GM18907 (cell line): ENCODE results near the gene CLDN4.
"Not testable (repeated sequence)": the region's sequence is repeated elsewhere in the genome, so short reads cannot be mapped to it uniquely, and the experiment has no call there.

ENCODE experiments used
- ATAC-seq: cut with Tn5 transposase; IDR thresholded peaks from one replicate; pipeline ENCODE4 v1.9.1; 2021; ENCODE audit warnings: mild to moderate bottlenecking, moderate library complexity; ENCODE audit not compliant: unreplicated experiment

The CLDN4 gene, protein sequence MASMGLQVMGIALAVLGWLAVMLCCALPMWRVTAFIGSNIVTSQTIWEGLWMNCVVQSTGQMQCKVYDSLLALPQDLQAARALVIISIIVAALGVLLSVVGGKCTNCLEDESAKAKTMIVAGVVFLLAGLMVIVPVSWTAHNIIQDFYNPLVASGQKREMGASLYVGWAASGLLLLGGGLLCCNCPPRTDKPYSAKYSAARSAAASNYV

DNA sequence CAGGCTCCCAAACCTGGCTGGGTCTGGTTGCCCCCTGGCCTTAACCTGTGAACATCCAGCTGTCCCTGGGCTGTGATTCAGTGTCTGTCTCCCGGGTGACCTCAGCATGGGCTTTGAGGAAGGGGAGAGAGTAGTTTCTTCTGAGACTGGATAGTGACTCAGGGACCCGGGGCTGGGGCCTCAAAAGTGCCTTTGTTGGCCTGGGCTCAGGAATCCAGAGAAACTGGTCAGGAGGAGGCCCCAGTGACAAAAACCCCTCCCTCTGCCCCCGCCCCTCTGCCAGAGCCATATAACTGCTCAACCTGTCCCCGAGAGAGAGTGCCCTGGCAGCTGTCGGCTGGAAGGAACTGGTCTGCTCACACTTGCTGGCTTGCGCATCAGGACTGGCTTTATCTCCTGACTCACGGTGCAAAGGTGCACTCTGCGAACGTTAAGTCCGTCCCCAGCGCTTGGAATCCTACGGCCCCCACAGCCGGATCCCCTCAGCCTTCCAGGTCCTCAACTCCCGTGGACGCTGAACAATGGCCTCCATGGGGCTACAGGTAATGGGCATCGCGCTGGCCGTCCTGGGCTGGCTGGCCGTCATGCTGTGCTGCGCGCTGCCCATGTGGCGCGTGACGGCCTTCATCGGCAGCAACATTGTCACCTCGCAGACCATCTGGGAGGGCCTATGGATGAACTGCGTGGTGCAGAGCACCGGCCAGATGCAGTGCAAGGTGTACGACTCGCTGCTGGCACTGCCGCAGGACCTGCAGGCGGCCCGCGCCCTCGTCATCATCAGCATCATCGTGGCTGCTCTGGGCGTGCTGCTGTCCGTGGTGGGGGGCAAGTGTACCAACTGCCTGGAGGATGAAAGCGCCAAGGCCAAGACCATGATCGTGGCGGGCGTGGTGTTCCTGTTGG, at the start of gene CLDN4:
Gene CLDN4 (plus strand): TSS at position 316 of the 903 bp plus-strand sequence. CDS start 206 bp downstream, at position 522.
- no peak for ATAC-seq

DNA sequence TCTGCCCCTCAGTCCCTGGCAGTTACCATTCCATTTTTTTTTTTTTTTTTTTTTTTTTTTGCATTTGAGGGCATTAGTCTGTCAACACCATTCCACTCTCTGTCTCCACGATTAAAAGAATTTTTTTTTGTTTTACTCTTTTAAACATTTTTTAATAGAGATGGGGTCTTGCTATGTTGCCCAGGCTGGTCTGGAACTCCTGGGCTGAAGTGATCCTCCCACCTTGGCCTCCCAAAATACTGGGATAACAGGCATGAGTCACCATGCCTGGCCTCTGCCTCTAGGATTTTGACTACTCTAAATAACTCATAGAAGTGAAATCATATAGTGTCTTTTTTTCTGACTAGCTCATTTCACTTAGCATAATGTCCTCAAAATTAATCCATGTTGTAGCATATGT, 44.2 kb upstream of the CLDN4 start:
- ATAC-seq, result no peak

DNA sequence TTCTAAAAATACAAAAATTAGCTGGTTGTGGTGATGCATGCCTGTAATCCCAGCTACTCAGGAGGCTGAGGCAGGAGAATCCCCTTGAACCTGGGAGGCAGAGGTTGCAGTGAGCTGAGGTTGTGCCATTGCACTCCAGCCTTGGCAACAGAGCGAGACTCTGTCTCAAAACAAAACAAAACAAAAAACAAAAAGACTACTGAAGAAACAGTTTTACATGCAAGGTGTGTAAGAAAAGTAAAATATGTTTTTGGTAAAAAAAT, 43.1 kb upstream of the CLDN4 start:
- ATAC-seq, result not testable (repeated sequence)

DNA sequence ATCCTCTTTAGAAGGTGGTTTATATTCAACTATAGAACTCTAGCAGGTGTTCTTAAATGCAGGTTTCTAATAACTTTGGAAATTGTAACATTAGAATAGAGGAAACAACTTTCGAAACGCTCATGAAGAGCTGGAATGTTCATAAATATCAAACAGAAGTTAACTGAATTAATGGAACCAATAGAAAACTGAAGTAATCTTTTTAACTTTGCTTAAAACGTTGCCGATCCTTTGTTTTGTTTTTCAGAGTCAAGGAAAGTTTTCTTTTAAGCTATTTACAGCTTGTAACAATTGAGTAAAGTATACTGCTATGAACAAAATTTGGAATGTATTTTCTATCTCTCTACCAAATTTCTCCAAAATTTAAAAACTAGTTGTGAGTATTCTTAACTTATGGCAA, 41.7 kb upstream of the CLDN4 start:
- no peak for ATAC-seq

DNA sequence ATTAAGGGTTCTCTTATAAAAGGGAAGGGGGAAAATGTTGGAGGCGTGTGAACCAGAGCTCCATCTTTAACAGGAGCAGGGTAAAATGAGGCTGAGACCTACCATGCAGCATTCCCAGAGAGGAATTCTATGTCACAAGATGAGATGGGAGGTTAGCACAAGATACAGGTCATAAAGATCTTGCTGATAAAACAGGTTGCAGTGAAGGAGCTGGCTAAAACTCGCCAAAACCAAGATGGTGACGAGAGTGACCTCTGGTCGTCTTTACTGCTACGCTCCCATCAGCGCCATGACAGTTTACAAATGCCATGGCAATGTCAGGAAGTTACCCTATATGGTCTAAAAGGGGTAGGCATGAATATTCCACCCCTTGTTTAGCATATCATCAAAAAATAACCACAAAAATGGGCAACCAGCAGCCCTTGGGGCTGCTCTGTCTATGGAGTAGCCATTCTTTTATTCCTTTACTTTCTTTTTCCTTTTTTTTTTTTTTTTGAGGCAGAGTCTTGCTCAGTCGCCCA, 39.6 kb upstream of the CLDN4 start:
- not testable (repeated sequence) for ATAC-seq

DNA sequence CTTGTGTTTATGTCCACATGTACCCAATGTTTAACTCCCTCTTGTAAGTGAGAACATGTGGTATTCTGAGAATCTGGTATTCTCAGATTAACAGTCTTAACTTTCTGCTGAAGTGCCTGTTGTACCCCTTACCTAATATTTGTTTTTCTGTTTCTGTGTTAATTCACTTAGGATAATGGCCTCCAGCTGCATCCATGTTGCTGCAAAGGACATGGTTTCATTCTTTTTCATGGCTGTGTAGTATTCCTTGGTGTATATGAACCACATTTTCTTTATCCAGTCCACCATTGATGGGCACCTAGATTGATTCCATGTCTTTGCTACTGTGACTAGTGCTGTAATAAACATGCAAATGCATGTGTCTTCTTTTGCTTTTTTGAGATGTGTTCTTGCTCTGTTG, 35.6 kb upstream of the CLDN4 start:
- not testable (repeated sequence) for ATAC-seq

DNA sequence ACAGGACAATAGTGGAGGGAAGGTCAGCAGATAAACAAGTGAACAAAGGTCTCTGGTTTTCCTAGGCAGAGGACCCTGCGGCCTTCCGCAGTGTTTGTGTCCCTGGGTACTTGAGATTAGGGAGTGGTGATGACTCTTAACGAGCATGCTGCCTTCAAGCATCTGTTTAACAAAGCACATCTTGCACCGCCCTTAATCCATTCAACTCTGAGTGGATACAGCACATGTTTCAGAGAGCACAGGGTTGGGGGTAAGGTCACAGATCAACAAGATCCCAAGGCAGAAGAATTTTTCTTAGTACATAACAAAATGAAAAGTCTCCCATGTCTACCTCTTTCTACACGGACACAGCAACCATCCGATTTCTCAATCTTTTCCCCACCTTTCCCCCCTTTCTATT, 34.1 kb upstream of the CLDN4 start:
- not testable (repeated sequence) for ATAC-seq

DNA sequence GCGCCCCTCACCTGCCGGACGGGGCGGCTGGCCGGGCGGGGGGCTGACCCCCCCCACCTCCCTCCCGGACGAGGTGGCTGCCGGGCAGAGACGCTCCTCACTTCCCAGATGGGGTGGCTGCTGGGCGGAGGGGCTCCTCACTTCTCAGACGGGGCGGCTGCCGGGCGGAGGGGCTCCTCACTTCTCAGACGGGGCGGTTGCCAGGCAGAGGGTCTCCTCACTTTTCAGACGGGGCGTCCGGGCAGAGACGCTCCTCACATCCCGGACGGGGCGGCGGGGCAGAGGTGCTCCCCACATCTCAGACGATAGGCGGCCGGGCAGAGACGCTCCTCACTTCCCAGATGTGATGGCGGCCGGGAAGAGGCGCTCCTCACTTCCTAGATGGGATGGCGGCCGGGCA, 33.6 kb upstream of the CLDN4 start:
- not testable (repeated sequence) for ATAC-seq

DNA sequence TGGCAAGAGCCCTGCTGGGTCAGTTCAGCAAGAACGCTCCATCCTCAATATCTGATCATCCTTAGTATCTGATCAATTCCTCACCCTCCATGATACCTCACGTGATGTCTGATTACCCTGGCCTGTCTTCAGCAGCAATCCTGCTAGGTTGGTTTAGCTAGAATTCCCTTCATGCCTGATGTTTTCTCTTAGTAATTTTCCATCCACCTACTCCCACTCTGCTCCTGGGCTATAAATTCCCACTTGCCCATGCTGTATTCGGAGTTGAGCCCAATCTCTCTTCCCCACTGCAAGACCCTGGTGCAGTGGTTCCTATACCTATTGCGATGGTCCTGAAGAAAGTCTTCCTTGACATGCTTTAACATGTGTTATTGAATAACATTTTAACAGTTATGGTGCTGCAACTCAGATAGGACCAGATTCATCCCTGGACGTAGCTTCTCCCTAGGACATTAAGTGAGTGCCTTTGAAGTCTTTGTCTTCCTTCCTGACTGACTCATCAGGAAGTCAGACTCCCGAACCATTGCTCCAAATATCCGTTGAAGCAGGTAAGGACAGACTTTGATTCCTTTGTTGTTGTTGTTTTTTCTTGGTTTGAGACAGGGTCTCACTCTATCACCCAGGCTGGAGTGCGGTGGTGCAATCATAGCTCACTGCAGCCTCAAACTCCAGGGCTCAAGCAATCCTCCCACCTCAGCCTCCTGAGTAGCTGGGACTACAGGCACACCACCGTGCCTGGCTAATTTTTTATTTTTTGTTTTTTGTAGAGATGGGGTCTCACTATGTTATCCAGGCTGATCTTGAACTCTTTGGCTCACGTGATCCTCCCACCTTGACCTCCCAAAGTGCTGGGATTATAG, 31.3 kb upstream of the CLDN4 start:
- no peak for ATAC-seq

DNA sequence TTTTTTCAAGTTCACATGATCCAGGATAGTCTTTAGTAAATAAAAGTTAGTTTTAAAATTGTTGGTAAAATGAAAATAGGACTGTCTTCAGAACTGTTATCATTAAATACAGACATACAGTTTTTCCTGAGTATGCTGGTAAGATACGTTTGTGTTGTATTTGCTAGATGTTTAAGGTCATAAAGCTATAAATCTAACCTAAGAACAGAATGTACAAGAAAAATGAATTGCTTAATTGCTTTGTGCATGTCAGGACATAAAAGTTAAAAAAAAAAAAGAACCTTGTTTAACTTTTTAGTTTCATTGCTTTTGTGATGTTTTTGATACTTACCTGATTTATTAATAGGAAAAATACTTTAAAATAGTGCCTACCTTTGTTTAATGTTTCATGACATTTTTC, 29.2 kb upstream of the CLDN4 start:
- no peak for ATAC-seq

DNA sequence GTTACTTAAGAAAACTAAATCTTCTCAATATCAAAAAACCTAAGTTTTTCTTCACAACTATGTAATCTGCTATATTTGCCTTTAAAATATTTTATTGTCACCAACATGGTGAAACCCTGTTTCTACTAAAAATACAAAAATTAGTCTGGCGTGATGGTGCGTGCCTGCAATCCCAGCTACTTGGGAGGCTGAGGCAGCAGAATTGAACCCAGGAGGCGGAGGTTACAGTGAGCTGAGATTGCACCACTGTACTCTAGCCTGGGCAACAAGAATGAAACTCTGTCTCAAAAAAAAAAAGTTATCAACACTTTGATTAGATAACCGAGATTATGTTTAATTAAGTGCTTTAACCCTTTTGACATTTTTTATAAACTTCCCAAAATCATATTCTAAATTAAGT, 28.3 kb upstream of the CLDN4 start:
- no peak for ATAC-seq

DNA sequence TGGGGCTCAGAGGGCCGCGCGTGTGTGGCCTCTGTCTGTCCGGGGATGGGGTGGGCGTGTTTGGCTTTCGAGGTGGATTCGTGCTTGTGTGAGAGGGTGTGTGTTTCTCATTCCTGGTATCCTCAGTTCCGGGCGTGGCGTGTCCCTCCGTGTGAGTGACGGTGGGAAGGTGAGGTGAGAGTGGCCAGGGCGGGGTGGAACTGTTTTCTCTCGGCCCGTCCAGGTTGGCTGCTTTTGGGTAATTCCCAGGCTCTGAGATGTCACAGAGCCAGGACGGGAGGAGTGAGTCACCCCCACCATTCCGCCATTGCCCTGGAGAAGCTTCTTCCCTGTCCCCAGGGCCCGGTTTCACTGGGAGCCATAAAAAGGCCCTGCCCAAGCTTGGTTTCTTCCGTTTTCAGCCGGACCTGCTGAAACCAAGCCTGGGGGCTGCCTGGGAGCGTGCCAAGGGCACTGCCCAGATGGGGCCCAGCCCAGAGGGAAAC, 21.3 kb upstream of the CLDN4 start:
- no peak for ATAC-seq

DNA sequence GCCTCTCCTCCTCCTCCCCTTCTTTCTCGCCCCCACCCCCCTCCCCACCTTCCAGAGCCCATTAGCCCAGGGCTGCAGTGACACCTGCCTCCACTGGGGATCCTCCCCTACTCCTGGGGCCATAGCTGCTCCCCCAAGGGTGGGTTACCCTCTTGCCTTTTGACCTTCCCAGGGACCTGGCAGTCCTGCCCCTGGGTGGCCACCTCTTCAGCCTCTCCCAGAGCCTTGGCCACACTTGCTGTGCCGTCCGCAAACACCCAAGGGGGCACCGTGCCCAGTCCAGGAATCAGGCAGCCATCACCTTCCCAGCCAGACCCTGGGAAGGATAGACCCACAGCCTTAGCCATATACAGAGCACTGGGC, 19.8 kb upstream of the CLDN4 start:
- ATAC-seq, result no peak

DNA sequence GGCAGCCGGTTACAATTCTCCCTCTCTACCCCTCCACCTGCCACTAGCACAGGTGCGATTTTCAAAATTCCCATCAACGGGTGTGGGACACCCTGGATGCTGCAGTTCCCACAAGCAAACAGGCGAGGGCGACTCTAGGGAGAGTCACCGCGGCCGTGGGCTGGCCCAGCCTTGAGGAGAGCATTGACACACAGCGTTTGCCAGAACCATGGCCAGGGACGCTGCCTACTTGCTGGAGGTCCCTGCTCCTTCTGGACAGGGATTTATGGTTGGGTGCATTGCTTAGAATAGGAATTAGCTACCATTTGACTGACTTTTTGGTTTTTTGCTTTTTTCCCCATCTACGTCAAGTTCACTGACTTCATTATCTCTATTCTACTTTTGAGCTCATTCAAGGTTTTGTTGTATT, 19.0 kb upstream of the CLDN4 start:
- ATAC-seq, result peak; percentile 57

DNA sequence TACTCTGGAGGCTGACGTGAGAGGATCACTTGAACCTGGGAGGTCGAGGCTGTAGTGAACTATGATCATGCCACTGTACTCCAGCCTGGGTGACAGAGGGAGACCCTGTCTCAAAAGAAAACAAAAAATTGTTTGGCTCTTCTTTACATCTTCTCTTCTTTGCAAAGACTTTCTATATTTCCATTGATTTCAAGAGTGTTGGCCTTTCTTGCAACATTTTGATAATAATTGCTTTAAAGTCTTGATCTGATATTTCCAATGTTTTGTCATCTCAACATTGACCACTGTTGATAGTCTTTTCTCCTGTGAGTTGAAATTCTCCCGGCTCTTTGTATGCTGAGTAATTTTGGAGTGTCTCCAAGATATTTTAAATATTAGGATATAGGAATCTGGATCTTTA, 17.8 kb upstream of the CLDN4 start:
- ATAC-seq, result no peak

DNA sequence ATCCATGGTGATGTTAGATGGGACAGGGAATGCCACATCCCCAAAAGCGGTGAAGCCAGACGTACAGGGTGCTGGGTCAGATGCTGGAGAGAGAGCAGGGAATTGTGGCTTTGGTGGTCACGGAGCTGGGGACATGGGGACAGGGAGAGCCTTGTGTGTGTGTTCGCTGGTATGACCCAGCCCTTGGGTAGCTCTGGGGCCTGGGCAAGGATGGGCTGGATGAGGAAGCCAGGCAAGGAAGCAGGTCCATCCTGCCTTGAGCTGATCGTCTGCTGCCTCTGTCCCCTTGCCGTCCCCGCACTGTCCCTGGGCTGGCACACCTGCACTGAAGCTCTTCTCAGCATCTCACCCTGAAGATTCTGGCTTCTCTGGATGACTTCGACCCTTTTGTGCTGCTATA, 15.4 kb upstream of the CLDN4 start:
- no peak for ATAC-seq

DNA sequence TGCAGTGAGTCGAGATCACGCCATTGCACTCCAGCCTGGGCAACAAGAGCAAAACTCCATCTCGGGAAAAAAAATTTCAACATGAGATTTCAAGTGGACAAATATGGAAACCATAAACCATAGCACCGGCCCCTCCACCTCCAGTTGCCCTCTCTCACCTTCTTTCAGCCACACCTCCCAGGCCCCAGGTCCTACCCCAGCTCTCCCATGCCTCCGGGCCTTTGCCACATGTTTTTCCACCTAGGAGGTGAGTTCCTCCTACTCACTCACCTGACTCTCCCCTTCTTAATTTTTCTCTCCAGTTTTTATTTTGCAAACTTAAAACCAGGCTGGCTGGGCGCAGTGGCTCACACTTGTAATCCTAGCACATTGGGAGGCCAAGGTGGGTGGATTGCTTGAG, 13.7 kb upstream of the CLDN4 start:
- no peak for ATAC-seq

DNA sequence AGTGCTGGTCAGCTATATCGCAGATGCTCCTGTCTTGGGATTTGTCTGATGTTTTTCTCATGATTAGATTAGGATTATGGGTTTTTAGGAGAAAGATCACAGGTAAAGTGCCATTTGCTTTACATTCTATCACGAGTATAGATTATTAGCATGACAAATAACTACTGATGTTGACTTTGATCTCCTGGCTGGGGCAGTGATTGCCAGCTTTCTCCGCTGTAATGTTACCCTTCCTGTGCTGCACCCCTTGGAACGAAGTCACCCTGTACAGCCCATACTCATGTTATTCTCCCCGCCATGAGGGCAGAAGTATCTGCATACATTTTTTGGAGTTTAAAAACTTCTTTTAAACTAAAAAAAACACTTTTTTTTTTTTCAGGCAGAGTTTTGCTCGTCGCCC, 10.8 kb upstream of the CLDN4 start:
- no peak for ATAC-seq

DNA sequence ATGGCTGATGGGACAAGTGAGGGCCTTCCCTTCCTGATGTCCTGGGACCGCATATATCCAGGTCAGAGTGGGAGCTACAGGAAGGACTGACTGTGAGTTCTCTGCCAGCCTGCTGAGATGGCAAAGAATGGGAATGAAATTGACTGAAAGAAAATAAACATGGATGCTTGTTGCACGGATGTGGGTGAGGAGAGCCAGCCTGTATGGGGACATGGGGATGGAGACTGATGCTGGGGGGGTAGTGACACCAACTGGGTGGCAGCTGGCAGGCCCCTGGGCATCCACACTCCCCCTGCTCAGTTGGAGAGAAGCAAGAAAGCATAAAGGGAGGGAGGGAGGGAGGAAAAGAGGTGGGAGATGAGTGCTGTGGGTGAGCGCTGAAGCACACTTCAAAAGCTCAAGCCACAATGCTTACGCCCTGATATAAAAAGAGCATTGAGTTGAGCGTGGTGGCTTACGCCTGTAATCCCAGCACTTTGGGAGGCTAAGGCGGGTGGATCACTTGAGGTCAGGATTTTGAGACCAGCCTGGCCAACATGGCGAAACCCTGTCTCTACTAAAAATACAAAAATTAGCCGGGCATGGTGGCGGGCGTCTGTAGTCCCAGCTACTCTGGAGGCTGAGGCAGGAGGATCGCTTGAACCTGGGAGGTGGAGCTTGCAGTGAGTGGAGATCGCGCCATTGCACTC, 9.1 kb upstream of the CLDN4 start:
- not testable (repeated sequence) for ATAC-seq

DNA sequence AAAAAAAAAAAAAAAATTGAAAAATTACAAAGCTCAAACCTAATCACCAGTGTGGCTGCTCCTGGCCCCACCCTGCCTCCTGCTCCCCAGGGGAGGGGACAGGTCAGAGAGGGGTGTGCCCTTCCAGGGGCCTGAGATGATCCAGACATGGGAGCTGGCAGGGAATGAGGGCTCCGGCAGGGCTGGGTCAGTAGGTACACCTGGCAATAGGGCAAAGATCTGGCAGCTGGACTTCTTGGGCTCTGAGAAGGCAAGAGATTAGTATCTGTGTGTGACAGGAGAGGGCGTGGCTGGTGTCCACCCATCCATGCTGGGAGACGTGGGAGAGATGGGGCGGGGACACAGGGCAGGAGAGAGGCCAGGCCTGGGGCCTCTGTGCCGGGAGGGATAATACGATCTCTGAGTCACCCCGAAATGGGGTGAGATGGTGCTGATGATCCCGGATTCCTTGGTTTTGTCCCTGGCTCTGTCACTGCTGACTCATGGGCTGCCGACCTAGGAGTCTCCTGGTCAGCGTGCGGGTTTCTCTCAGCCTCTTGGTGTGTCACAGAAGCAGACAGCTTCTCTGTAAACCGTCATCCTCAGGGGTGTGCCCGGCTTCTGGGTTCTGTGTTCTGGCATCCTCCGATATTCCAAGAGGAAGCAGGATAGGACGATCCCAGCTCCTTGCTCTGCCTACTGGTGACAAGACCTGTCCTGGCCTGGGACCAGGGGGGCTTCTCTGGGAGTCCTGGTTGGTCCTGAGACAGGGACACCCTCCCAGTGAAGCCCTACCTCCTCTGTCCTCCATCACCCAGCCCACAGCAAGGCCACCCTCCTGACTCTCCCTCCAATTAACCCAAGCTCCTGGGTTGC, 8.2 kb upstream of the CLDN4 start:
- ATAC-seq, result no peak
